IMR-90 (cell line): Measurements from ENCODE around the gene BICD1.

Source experiments
- CTCF ChIP-seq: conservative IDR thresholded peaks from 2 replicates; pipeline ENCODE4 v1.5.1; 2012; ENCODE audit warnings: mild to moderate bottlenecking, low read depth, low read length, improper control_type of control experiment
- RAD21 ChIP-seq: IDR thresholded peaks from 2 replicates; pipeline ENCODE4 v1.6.1; 2012; ENCODE audit warnings: low read length, improper control_type of control experiment

GRCh38 chr12:32240831-32241230 lies 134.2 kb downstream of the BICD1 start:
- TF ChIP-seq CTCF (no peak), RAD21 (no peak)
